SK-N-SH (cell line): ENCODE data around the gene MUC20.

Experiments used
- FOXJ3 ChIP-seq: sonication (generic); formaldehyde crosslinking; IDR thresholded peaks from 2 replicates; pipeline ENCODE4 v1.5.1; 2020; ENCODE audit warnings: mild to moderate bottlenecking, missing genetic modification reagents
- FOXM1 ChIP-seq: IDR thresholded peaks from 2 replicates; pipeline ENCODE4 v1.4.0; 2012; ENCODE audit warnings: low read depth, mild to moderate bottlenecking
- JUND ChIP-seq: IDR thresholded peaks from 2 replicates; pipeline ENCODE4 v1.4.0; 2012
- PBX3 ChIP-seq: IDR thresholded peaks from 2 replicates; pipeline ENCODE4; 2012
- POLR2AphosphoS5 ChIP-seq: IDR thresholded peaks from 2 replicates; pipeline ENCODE4 v1.6.1; 2012; ENCODE audit warnings: low read depth, low read length
- RAD21 ChIP-seq: IDR thresholded peaks from 2 replicates; pipeline ENCODE4 v1.6.1; 2012; ENCODE audit warnings: mild to moderate bottlenecking, low read length
- RFX5 ChIP-seq: IDR thresholded peaks from 2 replicates; pipeline ENCODE4 v1.6.1; 2012; ENCODE audit warnings: mild to moderate bottlenecking, improper control_type of control experiment, low read length
- SIN3A ChIP-seq: IDR thresholded peaks from 2 replicates; pipeline ENCODE4 v1.6.1; 2012; ENCODE audit warnings: low read depth, mild to moderate bottlenecking, low read length, moderate library complexity, borderline replicate concordance
- TCF12 ChIP-seq: IDR thresholded peaks from 2 replicates; pipeline ENCODE4 v1.4.0; 2012
- TEAD4 ChIP-seq: IDR thresholded peaks from 2 replicates; pipeline ENCODE4 v1.4.0; 2012; ENCODE audit warnings: mild to moderate bottlenecking, borderline replicate concordance; ENCODE audit not compliant: insufficient read depth
- YY1 ChIP-seq: IDR thresholded peaks from 2 replicates; pipeline ENCODE4 v1.4.0; 2012; ENCODE audit warnings: low read depth, mild to moderate bottlenecking
- TF ChIP-seq, protein P1 (sequence below): IDR thresholded peaks from 2 replicates; pipeline ENCODE4 v1.4.0; 2012; ENCODE audit warnings: low read depth
- TF ChIP-seq, protein P2 (sequence below): fragments of 200-600 bp; sonication (generic); IDR thresholded peaks from 2 replicates; pipeline ENCODE4 v1.6.1; 2017; ENCODE audit warnings: antibody characterized with exemption, mild to moderate bottlenecking, moderate library complexity
- TF ChIP-seq, protein P3 (sequence below): fragments of 150-350 bp; IDR thresholded peaks from 2 replicates; pipeline ENCODE4 v1.6.1; 2017; ENCODE audit warnings: antibody characterized with exemption, low read length, low read depth, borderline replicate concordance

- TF ChIP-seq PBX3 (no peak), POLR2AphosphoS5 (no peak), RFX5 (no peak), FOXJ3 (CRISPR knock-in tag) (no peak), FOXM1 (no peak), JUND (no peak), TCF12 (no peak), YY1 (no peak), SIN3A (no peak), RAD21 (no peak), TEAD4 (no peak)
- TF ChIP-seq, protein P1, sequence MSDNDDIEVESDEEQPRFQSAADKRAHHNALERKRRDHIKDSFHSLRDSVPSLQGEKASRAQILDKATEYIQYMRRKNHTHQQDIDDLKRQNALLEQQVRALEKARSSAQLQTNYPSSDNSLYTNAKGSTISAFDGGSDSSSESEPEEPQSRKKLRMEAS: no peak
- TF ChIP-seq, protein P2, sequence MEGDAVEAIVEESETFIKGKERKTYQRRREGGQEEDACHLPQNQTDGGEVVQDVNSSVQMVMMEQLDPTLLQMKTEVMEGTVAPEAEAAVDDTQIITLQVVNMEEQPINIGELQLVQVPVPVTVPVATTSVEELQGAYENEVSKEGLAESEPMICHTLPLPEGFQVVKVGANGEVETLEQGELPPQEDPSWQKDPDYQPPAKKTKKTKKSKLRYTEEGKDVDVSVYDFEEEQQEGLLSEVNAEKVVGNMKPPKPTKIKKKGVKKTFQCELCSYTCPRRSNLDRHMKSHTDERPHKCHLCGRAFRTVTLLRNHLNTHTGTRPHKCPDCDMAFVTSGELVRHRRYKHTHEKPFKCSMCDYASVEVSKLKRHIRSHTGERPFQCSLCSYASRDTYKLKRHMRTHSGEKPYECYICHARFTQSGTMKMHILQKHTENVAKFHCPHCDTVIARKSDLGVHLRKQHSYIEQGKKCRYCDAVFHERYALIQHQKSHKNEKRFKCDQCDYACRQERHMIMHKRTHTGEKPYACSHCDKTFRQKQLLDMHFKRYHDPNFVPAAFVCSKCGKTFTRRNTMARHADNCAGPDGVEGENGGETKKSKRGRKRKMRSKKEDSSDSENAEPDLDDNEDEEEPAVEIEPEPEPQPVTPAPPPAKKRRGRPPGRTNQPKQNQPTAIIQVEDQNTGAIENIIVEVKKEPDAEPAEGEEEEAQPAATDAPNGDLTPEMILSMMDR: no peak
- TF ChIP-seq, protein P3, sequence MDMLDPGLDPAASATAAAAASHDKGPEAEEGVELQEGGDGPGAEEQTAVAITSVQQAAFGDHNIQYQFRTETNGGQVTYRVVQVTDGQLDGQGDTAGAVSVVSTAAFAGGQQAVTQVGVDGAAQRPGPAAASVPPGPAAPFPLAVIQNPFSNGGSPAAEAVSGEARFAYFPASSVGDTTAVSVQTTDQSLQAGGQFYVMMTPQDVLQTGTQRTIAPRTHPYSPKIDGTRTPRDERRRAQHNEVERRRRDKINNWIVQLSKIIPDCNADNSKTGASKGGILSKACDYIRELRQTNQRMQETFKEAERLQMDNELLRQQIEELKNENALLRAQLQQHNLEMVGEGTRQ: no peak
Observed at GRCh38 chr3:195763076-195763830, 42.5 kb downstream of the MUC20 start.
